ENCODE results near the gene GSTM3. TPM values are rescaled to one million over a fixed set of nuclear protein-coding genes. Genes with fewer than 3 reads are reported as not detected.
"Not testable (repeated sequence)": the region's sequence is repeated elsewhere in the genome, so short reads cannot be mapped to it uniquely, and the experiment has no call there.

Gene GSTM3
- total RNA-seq, 1 donor from 2014 or later = 93.2 TPM

- intact Hi-C loops (cut with DNase I) = loop anchor here (5.0 kb wide), 1 partner anchor 42 kb away; no protein-coding TSS in a partner anchor
- DNase-seq (ENCODE audit: low spot score) = not testable (repeated sequence)
Observed at GRCh38 chr1:109684777-109685176, 56.1 kb downstream of the GSTM3 start.

Other genes starting within 250 kb of the GSTM3 start
- 5.5 TPM for gene CYB561D1, start 246.9 kb downstream of the GSTM3 start, total RNA-seq
- 13.8 TPM for gene AMIGO1, start 231.3 kb downstream of the GSTM3 start, total RNA-seq
- gene GPR61, start 201.2 kb downstream of the GSTM3 start, total RNA-seq = 0.13 TPM
- gene GNAI3, start 192.4 kb downstream of the GSTM3 start, total RNA-seq = 3.9 TPM
- gene GNAT2, start 121.4 kb downstream of the GSTM3 start, total RNA-seq = not detected
- 16.7 TPM for gene AMPD2, start 121.2 kb downstream of the GSTM3 start, total RNA-seq
- 33.0 TPM for gene GSTM4, start 84.9 kb downstream of the GSTM3 start, total RNA-seq
- 43.5 TPM for gene GSTM2, start 73.0 kb downstream of the GSTM3 start, total RNA-seq
- 44.1 TPM for gene GSTM1, start 53.2 kb downstream of the GSTM3 start, total RNA-seq
- 2.6 TPM for gene GSTM5, start 28.8 kb downstream of the GSTM3 start, total RNA-seq
- not detected for gene EPS8L3, start 22.9 kb upstream of the GSTM3 start, total RNA-seq
- gene CSF1, start 169.8 kb upstream of the GSTM3 start, total RNA-seq = 16.7 TPM
- 53.6 TPM for gene AHCYL1, start 243.7 kb upstream of the GSTM3 start, total RNA-seq